K562 (cell line): Measurements from ENCODE around the gene DHCR7. TPM values are rescaled to one million over a fixed set of nuclear protein-coding genes. Genes with fewer than 3 reads are reported as not detected.

ENCODE experiments used
- ATAC-seq: fragments of 200-7000 bp; cut with Tn5 transposase; 3 replicates; pipeline ENCODE4 v1.9.1; 2020; ENCODE audit warnings: moderate library complexity
- BruUV-seq: library from RNA; stranded (reverse); fragments of 400-500 nt; replicated peaks from 2 replicates; lab custom pipeline; 2021; lab: Mats Ljungman, UMichigan
- CTCF ChIA-PET: fragments of 300-600 bp; formaldehyde crosslinking; extraction: SDS; loops from one replicate; lab custom pipeline; 2021; ENCODE audit warnings: low intra/inter-chr PET ratio; lab: Yijun Ruan, JAX
- POLR2A ChIA-PET: fragments of 300-600, 350-650 bp; sonication (Branson Sonifier 250); formaldehyde crosslinking; extraction: SDS; loops from one replicate; lab custom pipeline; 2021; ENCODE audit warnings: antibody characterized with exemption, inconsistent platforms; lab: Yijun Ruan, JAX
- DNase-seq, 4 experiments: peaks; one replicate each; pipeline versions ENCODE4 v3.0.0 to v3.0.0-alpha.2; 2011 to 2018; ENCODE audit warnings: low spot score in 3 of 4, mixed read lengths in 3 of 4; ENCODE audit errors: extremely low read depth in 1 of 4
- FAIRE-seq: peaks from 2 replicates; lab custom pipeline; 2011; peaks lifted over from hg19 to GRCh38; lab: Jason Lieb, UNC
- H2AFZ ChIP-seq: 2 replicates; pipeline ENCODE4 v1.6.0; 2011; ENCODE audit warnings: low read depth, low read length, control low read depth, inconsistent platforms
- H3K27ac ChIP-seq: fragments of 200-600 bp; 3 replicates; pipeline ENCODE4 v1.8.0; 2011; ENCODE audit warnings: low read depth, mild to moderate bottlenecking, control low read depth, inconsistent platforms, low read length, moderate library complexity, mixed read lengths; ENCODE audit errors: extremely low read depth
- H3K27me3 ChIP-seq, 2 experiments: fragments of 300-600 bp in 1 of 2; 2 replicates in 1 of 2; 3 replicates in 1 of 2; pipeline versions ENCODE4 v1.6.0 to v1.8.0; 2011; ENCODE audit warnings: inconsistent platforms in 2 of 2, low read length in 2 of 2, mild to moderate bottlenecking in 1 of 2, mixed read lengths in 1 of 2, moderate library complexity in 1 of 2; ENCODE audit not compliant: control insufficient read depth in 2 of 2, insufficient read depth in 2 of 2
- H3K36me3 ChIP-seq: fragments of 300-600 bp; 3 replicates; pipeline ENCODE4 v1.8.0; 2011; ENCODE audit warnings: mild to moderate bottlenecking, low read length, inconsistent platforms; ENCODE audit not compliant: control insufficient read depth, insufficient read depth
- H3K4me1 ChIP-seq, 2 experiments: fragments of 200-600 bp in 1 of 2; replicated peaks in 1 of 2; 2 replicates in 1 of 2; 3 replicates in 1 of 2; pipeline versions ENCODE4 v1.5.1 to v1.8.0; 2011; ENCODE audit warnings: inconsistent platforms in 2 of 2, low read length in 2 of 2, mild to moderate bottlenecking in 1 of 2, mixed read lengths in 1 of 2, moderate library complexity in 1 of 2; ENCODE audit not compliant: control insufficient read depth in 2 of 2, insufficient read depth in 2 of 2
- H3K4me2 ChIP-seq: 2 replicates; pipeline ENCODE4 v1.6.1; 2011; ENCODE audit warnings: low read length, control low read depth, inconsistent platforms, mixed read lengths; ENCODE audit not compliant: insufficient read depth
- H3K4me3 ChIP-seq: fragments of 200-600 bp; sonication (generic), shearing (Covaris generic); 2 replicates; pipeline ENCODE4 v1.5.1; 2016; ENCODE audit warnings: control low read depth, inconsistent platforms
- H3K79me2 ChIP-seq: fragments of 200-600 bp; 3 replicates; pipeline ENCODE4 v1.8.0; 2011; ENCODE audit warnings: low read length, inconsistent platforms; ENCODE audit not compliant: control insufficient read depth, insufficient read depth
- H3K9ac ChIP-seq, 2 experiments: 2 replicates each; pipeline versions ENCODE4 v1.6.0 to v1.6.1; 2011; ENCODE audit warnings: low read depth in 2 of 2, low read length in 2 of 2, control low read depth in 1 of 2, inconsistent platforms in 1 of 2, mild to moderate bottlenecking in 1 of 2, mixed read lengths in 1 of 2; ENCODE audit not compliant: insufficient read depth in 1 of 2
- H3K9me1 ChIP-seq: one replicate; pipeline ENCODE4 v1.6.0; 2011; ENCODE audit warnings: inconsistent platforms, mild to moderate bottlenecking, low read length, moderate library complexity; ENCODE audit not compliant: control insufficient read depth, insufficient read depth
- H3K9me3 ChIP-seq: replicated peaks from 2 replicates; pipeline ENCODE4 v1.5.1; 2011; ENCODE audit warnings: low read depth, low read length, inconsistent platforms; ENCODE audit not compliant: control insufficient read depth, insufficient read depth
- H4K20me1 ChIP-seq: replicated peaks from 2 replicates; pipeline ENCODE4 v1.6.1; 2011; ENCODE audit warnings: low read length, inconsistent platforms, mixed read lengths; ENCODE audit not compliant: control insufficient read depth, insufficient read depth
- EP300 ChIP-seq: IDR thresholded peaks from 2 replicates; pipeline ENCODE4 v1.6.1; 2012; ENCODE audit warnings: low read length, improper control_type of control experiment
- FOXA3 ChIP-seq, 2 experiments: fragments of 450-650 bp in 1 of 2; sonication (generic) in 1 of 2; formaldehyde crosslinking; IDR thresholded peaks in 1 of 2; conservative IDR thresholded peaks in 1 of 2; 2 replicates each; pipeline versions ENCODE4 v1.4.0 to v1.8.0; 2020 to 2022; ENCODE audit warnings: mild to moderate bottlenecking in 2 of 2, missing genetic modification reagents in 1 of 2
- FOXK1 ChIP-seq: sonication (generic); formaldehyde crosslinking; IDR thresholded peaks from 2 replicates; pipeline ENCODE4 v1.8.0; 2022; ENCODE audit warnings: missing genetic modification reagents, mild to moderate bottlenecking, borderline replicate concordance
- HDGF ChIP-seq: fragments of 450-650 bp; IDR thresholded peaks from 2 replicates; pipeline ENCODE4 v1.6.1; 2016
- MAFF ChIP-seq: IDR thresholded peaks from 2 replicates; pipeline ENCODE4 v1.6.1; 2012; ENCODE audit warnings: low read length, improper control_type of control experiment
- POLR3G ChIP-seq: IDR thresholded peaks from 2 replicates; pipeline ENCODE4 v1.6.1; 2011; ENCODE audit not compliant: insufficient read length, insufficient replicate concordance; ENCODE audit errors: extremely low read depth
- RFX7 ChIP-seq: fragments of 250-450 bp; sonication (Bioruptor Pico); IDR thresholded peaks from 2 replicates; pipeline ENCODE4 v1.5.1; 2021; ENCODE audit warnings: mild to moderate bottlenecking
- RNF2 ChIP-seq: sonication (generic); IDR thresholded peaks from 2 replicates; pipeline ENCODE4 v1.6.1; 2016
- SP1 ChIP-seq: sonication (generic); formaldehyde crosslinking; IDR thresholded peaks from 2 replicates; pipeline ENCODE4 v1.8.1; 2022; ENCODE audit warnings: mild to moderate bottlenecking, missing genetic modification reagents
- SREBF1 ChIP-seq: fragments of 150-350 bp; IDR thresholded peaks from 2 replicates; pipeline ENCODE4 v1.6.1; 2014; ENCODE audit warnings: antibody characterized with exemption, low read depth, low read length, borderline replicate concordance
- TFAM ChIP-seq: fragments of 250-450 bp; sonication (Bioruptor Pico); conservative IDR thresholded peaks from 2 replicates; pipeline ENCODE4 v1.5.0; 2021; ENCODE audit warnings: mild to moderate bottlenecking, moderate library complexity
- THRAP3 ChIP-seq: fragments of 450-650 bp; IDR thresholded peaks from 2 replicates; pipeline ENCODE4 v1.6.1; 2016; ENCODE audit warnings: mild to moderate bottlenecking, inconsistent platforms, borderline replicate concordance
- YY1 ChIP-seq, 3 experiments: IDR thresholded peaks; 2 replicates each; pipeline ENCODE4 v1.6.1; 2011; ENCODE audit warnings: low read length in 2 of 3, mild to moderate bottlenecking in 2 of 3, moderate library complexity in 2 of 3, borderline replicate concordance in 1 of 3, control low read depth in 1 of 3, low read depth in 1 of 3; ENCODE audit not compliant: insufficient read depth in 3 of 3, insufficient replicate concordance in 2 of 3, control insufficient read depth in 1 of 3, insufficient read length in 1 of 3; ENCODE audit errors: extremely low read depth in 1 of 3
- ZNF143 ChIP-seq: sonication (generic); formaldehyde crosslinking; IDR thresholded peaks from 2 replicates; pipeline ENCODE4 v1.9.0; 2022; ENCODE audit warnings: mild to moderate bottlenecking, missing genetic modification reagents
- ZZZ3 ChIP-seq: fragments of 450-650 bp; IDR thresholded peaks from 2 replicates; pipeline ENCODE4 v1.6.1; 2016; ENCODE audit warnings: antibody characterized with exemption, mild to moderate bottlenecking, moderate library complexity
- WGBS: fragments of 100-300 bp; shearing (Covaris generic); methylation state at CpG from one replicate; pipeline ENCODE4 v1.1.6; 2016; ENCODE audit warnings: low coverage, mixed read lengths; ENCODE audit not compliant: insufficient coverage; ENCODE audit errors: missing lambda C conversion rate; 5-methylcytosine and 5-hydroxymethylcytosine counted together
- in situ Hi-C: fragments of 300-500 bp; cut with MboI; formaldehyde crosslinking; loops from 4 replicates; pipeline ENCODE4 v1.15.0; 2018; ENCODE audit warnings: inconsistent platforms, mixed read lengths
- intact Hi-C: fragments of 100-400 bp; cut with micrococcal nuclease; formaldehyde crosslinking; loops from 2 replicates; pipeline ENCODE4 v1.14.2; 2022
- polyA plus RNA-seq, 8 experiments: library from polyadenylated mRNA; depleted of rRNA in 4 of 8; stranded (reverse) in 5 of 8; unstranded in 3 of 8; fragments of >200 nt; fragmentation: Nextera tagmentation in 2 of 8; fragmentation: Illumina TruSeq in 1 of 8; extraction: Ambion mirVana in 2 of 8; extraction: Trizol in 1 of 8; gene quantifications; 2 replicates each; pipeline versions ENCODE4 v1.2.1 to v1.2.3, GENCODE V29; 2011 to 2014; ENCODE audit warnings: inconsistent platforms in 1 of 8, missing spikeins in 1 of 8
- total RNA-seq, 7 experiments: library from RNA; depleted of rRNA in 6 of 7; stranded (reverse); fragments of >200 nt in 6 of 7; fragmentation: Illumina TruSeq in 2 of 7; extraction: Trizol in 2 of 7; gene quantifications; 2 replicates each; pipeline versions ENCODE4 v1.2.1 to v1.2.3, GENCODE V29; 2011 to 2021; ENCODE audit warnings: low replicate concordance in 1 of 7
- TF ChIP-seq, protein P1 (sequence below): sonication (generic); formaldehyde crosslinking; IDR thresholded peaks from 2 replicates; pipeline ENCODE4 v1.9.0; 2022; ENCODE audit warnings: mild to moderate bottlenecking, missing genetic modification reagents

The DHCR7 gene
- total and polyA plus RNA-seq, 9 of the 15 experiments (the other 6 are each of a cell fraction or from before 2014, with no cell fraction given) = 8.4 to 192 (median 82.4) TPM

DNA sequence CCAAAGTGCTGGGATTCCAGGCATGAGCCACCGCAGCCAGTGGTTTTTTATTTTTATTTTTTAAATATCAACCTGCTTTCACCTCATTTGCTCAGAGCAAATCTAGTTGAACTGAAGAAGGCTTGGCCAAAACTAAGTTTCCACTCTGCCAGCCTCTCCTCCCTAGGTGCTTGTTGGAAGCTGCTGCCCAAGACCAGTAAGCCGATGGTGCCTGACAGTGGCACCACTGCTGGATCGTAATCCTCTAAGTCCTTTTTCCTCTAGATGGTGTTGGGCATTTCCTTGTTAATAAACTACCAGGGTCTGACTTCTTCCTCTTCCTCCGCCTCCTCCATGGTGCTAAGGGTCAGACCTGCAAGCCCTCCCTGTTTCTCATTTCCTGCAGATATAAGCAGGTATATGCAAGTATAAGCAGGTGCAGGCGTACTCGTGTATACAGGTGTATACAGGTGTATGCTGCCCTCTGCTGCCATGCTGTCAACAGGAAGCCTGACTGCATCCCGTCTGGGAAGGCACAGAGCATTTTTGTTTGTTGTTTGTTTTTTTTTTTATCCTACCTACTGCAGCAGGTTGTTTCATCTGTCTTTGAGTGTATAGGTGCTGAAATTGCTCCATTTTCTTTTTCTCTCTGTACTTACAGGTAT is 6.4 kb upstream of the DHCR7 start:
- H3K9ac ChIP-seq = 0 out of 4 replicates have a peak overlapping the region, but pooled peaks of 1 of the 2 experiments have one; percentile 23
- POLR2A ChIA-PET = interaction anchor here (0.6 kb wide), 1 partner anchor 26 kb away, joined by 3 read pairs; no protein-coding TSS in a partner anchor
- no TSS peak for BruUV-seq
- TF ChIP-seq EP300 (no peak), SREBF1 (no peak), SP1 (CRISPR knock-in tag) (no peak), HDGF (no peak), RFX7 (CRISPR knock-in tag) (no peak), ZNF143 (CRISPR knock-in tag) (no peak), ZZZ3 (no peak), FOXA3 (CRISPR knock-in tag; conservative IDR thresholded peaks at IDR 0.05 in 1 of 2, IDR thresholded peaks at IDR 0.05 in 1 of 2) (no peak), FOXK1 (CRISPR knock-in tag) (no peak), RNF2 (no peak), POLR3G (no peak), YY1 (IDR thresholded peaks at IDR 0.05; ENCODE audit: borderline replicate concordance in 1 of 3, control insufficient read depth in 1 of 3, extremely low read depth in 1 of 3, insufficient read depth in 3 of 3, insufficient read length in 1 of 3, insufficient replicate concordance in 2 of 3, low read depth in 1 of 3, low read length in 2 of 3) (no peak), MAFF (no peak), THRAP3 (no peak), TFAM (no peak)
- TF ChIP-seq, protein P1, sequence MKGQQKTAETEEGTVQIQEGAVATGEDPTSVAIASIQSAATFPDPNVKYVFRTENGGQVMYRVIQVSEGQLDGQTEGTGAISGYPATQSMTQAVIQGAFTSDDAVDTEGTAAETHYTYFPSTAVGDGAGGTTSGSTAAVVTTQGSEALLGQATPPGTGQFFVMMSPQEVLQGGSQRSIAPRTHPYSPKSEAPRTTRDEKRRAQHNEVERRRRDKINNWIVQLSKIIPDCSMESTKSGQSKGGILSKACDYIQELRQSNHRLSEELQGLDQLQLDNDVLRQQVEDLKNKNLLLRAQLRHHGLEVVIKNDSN (CRISPR knock-in tag) = no peak

More for the DNA sequence above, 6.4 kb upstream of the DHCR7 start:
- H3K4me1 ChIP-seq = peaks cover 7 to 30% of the 10 kb centered on the region in 2 experiments; a peak in 4 of 5 replicates
- H3K9me1 ChIP-seq = peaks cover 6% of the 10 kb centered on the region
- FAIRE-seq = no peak
- no peak overlapping the region for H3K27ac ChIP-seq
- H3K27me3 ChIP-seq = no peaks in the 10 kb centered on the region
- no peak overlapping the region for H3K4me2 ChIP-seq
- in situ Hi-C loops (no loop called here), intact Hi-C loops (no loop called here)
- peaks cover 41% of the 10 kb centered on the region for H3K79me2 ChIP-seq
- H3K36me3 ChIP-seq = peaks cover 55% of the 10 kb centered on the region
- CTCF ChIA-PET = no interaction called here
- no peak overlapping the region for H2AFZ ChIP-seq
- H4K20me1 ChIP-seq = no peaks in the 10 kb centered on the region
- 80% methylated on average over 7 of the region's 7 CpGs for WGBS
- H3K9me3 ChIP-seq = no peaks in the 10 kb centered on the region
- no peak for DNase-seq
- no peak for ATAC-seq
- H3K4me3 ChIP-seq = no peak overlapping the region
